GM21515 (cell line): ENCODE data around the gene BLACAT1.

Experiments used
- ATAC-seq: cut with Tn5 transposase; IDR thresholded peaks from one replicate; pipeline ENCODE4 v1.9.1; 2021; ENCODE audit not compliant: unreplicated experiment

BLACAT1 gene

GRCh38 chr1:205455581-205456382 lies at the start of gene BLACAT1:
TSS of gene BLACAT1 (minus strand) at chr1:205456045.
- ATAC-seq = no peak

DNA sequence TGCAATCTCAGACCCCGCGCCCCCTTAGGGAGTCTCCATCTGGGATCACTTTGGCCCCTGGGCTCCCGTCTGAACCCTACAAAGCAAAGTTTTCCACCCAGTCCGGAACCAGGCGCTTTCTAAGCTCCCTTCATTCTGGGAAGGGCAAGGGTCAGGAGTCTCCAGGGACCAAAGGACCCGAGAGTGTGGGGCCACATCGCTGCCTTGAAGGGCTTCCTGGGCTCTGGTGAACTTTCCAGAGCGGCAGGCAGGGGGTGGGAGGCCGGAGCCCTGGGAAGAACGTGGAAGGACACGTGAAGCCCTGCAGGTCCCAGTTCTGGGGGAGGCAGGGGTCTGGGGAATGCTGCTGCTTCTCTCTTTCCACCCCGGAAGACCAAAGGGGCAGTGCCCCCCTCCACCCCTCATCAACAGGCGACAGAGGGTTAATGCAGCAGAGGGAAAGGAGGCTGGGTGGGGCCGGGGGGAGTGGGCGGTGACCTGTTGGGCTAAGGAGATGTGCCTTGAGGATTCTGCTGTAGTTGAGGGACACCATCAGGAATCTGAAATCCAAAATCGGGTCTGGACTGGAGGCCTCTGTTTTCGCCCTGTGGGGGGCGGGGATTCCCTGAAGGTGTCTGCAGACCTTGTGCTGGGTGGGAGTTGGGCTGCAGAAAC lies 49.4 kb upstream of the BLACAT1 start:
- ATAC-seq = no peak

DNA sequence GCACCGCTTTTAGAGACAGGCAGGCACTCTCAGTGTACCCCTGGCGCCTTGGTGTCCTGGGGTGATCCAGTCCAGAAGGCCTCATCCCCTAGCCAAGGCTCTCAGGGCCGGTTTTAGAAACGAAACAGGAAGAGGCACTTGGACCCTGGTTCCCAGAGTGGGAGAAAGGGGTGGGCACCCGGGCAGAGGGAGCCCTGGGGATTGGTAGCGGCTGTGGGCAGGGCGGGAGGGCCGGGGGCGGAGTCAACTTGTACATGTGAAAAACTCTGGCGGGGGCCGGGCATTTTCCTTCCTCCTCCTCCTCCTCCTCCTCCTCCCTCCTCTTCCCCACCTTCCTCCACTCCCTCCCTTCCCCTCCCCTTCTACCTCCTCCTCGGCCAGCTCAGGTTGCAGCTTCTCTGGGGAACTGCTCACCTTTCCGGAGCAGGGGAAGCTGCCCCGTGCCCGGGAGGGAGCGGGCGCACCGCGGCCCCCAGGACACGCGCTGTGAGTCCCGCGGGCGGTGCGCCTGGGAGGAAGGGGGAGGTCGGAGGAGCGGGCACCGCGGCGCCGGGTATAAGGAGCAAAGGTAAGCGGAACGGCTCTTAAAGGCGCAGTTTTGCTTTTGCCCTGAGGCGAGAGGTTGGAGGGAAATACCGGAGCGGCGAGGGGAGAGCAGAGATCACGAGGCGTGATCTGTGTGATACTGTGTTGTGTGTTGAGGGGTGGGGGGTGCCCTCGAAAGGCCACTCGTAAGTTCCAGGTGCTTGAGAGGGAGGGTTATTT lies 48.6 kb upstream of the BLACAT1 start, which contains the start of gene CDK18:
Gene CDK18, plus strand, starts transcription at position 359 of the 765 bp plus-strand sequence. CDS start 18,499 bp downstream, outside the sequence.
- no peak for ATAC-seq

DNA sequence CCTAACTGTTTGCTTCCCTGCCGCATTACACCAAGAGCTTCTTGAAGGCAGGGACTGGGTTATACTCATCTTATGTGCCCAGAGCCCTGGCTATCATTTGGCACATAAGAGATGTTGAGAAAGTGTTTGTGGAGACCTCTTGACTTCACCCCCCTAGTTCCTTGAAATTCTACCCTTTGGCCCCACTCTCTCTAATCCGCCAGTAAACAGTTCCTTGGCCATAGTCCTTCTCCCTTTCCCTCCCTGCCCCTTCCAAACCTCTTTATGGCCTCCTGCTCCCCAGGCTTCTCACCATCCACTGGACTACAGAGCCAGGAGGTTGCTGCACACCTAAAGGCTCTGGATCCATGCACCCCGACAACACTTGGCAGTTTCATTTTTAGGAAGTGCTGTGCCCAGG lies 47.1 kb upstream of the BLACAT1 start:
- no peak for ATAC-seq

DNA sequence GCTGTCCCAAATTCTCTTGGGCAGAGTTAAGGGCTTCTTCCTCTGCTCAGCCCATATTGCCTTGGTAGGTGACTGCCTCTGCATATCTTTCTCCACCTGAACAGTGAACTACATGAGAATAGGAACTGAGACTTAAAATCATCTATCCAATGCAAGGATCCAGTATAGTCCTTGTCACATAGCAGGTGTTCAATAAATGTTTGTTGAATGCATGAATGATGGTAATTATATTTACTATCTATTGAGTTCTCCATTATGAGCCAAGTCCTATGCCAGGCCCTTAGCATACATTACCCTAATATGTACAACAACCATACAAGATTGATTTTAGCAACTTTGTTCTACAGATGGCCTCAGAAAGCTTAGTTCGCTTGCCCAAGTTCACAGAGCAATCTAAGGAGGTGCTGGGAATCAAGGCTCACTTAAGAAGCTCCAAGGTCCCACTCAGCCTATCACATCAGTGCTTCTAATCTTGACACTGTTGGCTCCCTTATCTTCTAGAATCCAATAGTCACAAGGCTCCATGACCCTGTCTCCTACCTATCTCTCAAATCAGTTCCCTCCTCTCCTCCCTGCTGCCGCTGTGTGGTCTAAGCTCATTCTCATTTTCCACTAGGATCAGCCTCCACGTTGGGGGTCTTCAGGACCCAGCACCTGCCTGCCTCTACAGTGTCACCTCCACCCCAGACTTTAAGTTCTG lies 46.4 kb upstream of the BLACAT1 start:
- ATAC-seq = no peak

- ATAC-seq = no peak
These were observed 44.7 kb upstream of the BLACAT1 start for GRCh38 chr1:205500240-205501233.

DNA sequence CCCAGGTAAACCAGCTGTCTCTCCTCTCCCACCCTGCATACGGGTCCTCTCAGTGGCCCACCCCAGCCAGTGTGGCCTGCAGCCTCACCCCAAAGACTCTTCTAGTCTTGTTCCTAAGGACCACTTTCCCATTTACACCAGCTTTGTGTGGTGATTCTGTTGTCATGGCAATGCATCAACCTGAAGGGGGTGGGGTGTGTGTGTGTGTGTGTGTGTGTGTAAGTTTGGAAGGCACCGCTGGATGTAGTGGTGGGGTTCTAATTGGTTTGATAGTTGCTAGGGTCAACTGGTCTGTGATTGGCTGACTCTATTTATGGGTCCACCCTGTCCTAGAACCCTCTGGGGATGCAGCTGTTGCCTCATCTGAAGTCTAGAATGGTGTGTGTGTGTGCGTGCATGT lies 43.9 kb upstream of the BLACAT1 start:
- no peak for ATAC-seq

DNA sequence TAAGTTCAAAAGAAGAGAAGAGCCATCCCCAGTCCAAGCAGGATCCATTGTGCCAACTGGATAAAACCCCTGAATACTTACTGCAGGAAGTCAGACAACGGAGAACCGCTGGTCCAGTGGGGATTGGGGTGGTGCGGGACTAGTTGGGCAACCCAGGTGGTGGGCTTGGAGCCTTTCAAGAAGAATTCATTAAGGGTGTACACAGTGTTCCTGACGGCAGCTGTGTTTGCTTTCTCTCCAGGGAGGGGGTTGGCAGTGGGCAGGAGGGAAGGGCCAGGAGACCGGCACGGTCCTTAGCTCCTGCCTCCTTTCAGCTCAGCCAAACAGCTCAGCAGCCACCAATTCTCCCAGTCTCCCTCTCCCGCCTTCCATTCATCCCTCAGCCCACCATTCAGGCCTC lies 41.5 kb upstream of the BLACAT1 start:
- ATAC-seq = no peak

DNA sequence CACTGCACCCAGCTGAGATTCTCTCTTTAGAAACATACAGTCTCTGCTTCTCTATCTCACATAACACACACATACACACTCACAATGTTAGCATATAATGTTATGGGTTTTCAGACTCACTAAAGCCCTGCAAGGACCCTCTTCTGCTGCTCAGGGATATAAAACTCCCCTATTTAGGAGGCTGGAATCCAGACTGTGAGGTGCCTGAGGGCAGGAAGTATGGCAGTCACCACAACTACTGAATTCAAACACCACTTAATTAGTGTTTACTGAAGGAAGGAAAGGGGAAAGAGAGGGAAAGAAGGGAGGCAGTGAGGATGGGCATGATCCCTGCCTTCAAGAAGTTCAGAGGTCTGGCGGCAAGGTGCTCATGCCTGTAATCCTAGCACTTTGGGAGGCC lies 40.8 kb upstream of the BLACAT1 start:
- no peak for ATAC-seq

GRCh38 chr1:205495237-205495823 lies 39.5 kb upstream of the BLACAT1 start:
- no peak for ATAC-seq

DNA sequence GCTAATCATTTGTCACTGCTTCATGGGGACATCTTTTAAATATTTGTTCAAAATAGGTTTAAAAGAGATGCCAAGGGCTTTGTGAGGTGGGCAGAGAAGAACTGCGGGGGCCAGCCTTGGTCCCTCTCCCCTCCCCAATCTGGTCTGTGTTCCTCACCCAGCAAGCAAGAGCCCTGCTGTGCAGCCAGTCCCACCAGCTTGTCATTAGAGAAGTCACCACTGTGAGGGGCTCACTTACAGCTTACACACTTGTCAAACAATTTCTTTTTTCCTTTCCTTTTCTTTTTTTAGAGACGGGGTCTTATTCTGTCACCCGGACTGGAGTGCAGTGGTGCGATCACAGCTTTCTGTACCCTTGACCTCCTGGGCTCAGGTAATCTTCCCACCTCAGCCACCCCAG lies 38.3 kb upstream of the BLACAT1 start:
- no peak for ATAC-seq

- no peak for ATAC-seq
These were observed 37.6 kb upstream of the BLACAT1 start for GRCh38 chr1:205493241-205494085.

- ATAC-seq = no peak
These were observed 36.9 kb upstream of the BLACAT1 start for GRCh38 chr1:205492774-205493173.

DNA sequence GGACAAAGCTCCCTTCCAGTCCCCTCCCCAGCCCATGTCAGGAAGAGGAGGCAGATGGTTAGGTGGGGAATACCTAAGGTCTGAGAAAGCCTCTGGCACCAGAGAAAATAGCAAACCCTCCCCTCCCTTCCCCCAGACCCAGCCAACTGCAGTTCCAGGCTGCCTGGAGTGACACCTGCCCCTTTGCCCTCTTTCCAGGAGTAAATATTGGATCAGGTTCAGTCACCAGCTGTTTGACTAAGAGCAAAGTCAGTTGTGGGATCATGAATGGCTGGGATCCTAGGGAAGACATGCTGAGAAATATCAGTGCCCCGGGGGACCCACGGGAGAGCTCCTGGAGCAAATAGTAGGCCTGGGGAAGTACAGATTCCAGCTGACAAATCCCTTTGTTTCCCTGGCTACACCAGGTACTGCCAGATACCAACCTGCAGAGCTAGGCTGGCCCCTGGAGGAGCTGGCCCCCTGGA lies 36.4 kb upstream of the BLACAT1 start:
- no peak for ATAC-seq

DNA sequence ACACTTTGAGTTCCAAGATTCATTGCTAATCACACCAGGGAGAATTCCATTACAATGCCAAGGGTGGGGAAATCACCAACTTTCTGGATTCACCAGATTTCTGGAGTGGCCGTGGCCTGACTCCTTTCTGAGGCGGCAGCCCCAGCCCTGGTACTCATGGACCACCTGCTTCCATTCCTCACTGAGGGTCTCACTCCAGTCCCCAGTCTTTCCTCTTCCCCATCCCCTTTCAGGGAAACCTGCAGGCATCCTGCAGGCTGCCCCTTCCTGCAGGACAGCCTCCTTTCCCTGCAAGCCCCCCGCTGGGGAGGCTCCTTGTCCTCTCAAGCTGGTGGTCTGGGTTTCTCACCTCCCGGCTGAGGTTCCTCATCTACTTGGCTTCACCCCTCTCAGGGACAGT lies 35.9 kb upstream of the BLACAT1 start:
- ATAC-seq = no peak

DNA sequence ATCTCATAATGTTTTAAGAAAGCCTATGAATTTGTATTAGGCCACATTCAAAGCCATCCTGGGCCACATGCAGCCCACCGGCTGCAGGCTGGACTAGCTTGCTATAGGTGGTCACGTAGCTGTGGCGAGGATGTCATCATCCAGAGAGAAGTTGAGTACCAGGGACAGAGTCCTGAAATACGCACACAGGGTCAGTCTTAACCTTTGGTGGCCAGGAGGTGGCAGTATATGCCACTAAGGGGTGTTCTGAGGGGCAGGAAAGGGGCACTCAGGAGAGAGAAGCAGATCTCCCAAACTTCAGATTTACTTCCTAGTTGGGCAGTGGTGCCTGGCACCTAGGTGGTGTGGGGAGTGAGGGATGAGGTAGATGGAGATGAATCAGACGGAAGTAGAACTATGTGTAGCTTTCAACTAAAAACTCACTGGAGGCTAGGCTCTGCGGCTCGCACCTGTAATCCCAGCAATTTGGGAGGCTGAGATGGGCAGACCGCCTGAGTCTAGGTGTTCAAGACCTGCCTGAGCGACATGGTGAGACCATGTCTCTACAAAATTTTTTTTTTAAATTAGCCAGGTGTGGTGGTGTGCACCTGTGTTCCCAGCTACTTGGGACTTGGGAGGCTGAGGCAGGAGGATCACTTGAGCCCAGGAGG lies 32.4 kb upstream of the BLACAT1 start:
- no peak for ATAC-seq

DNA sequence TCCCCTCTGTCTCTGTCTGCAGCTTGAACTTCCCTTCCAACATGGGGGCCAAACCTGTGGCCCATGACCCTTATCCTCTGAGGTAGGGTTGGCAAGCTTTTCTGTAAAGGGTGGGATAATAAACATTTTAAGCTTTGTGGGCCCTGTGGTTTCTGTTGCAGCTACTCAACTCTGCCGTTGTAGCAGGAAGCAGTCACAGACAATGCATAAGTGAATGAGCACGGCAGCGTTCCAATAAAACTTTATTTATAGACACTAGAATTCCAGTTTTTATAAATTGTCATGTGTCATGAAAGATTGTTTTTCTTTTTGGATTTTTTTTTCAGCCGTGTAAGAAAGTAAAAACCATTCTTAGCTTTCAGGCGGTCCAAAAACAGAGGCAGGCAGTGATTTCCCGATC lies 30.4 kb upstream of the BLACAT1 start:
- ATAC-seq = no peak
